Stomach (tissue), 4 donors: ENCODE measurements around the gene SDSL.

Source experiments
- CTCF ChIP-seq, 7 experiments: fragments of 450-650 bp in 4 of 7; fragments of 200-600 bp in 3 of 7; sonication (generic) in 3 of 7; IDR thresholded peaks; one replicate each; pipeline ENCODE4 v1.5.1; 2016 to 2019; ENCODE audit warnings: antibody characterized with exemption in 7 of 7, control low read depth in 2 of 7, mild to moderate bottlenecking in 1 of 7
- EP300 ChIP-seq: sonication (generic); formaldehyde crosslinking; IDR thresholded peaks from one replicate; pipeline ENCODE4 v1.6.1; 2017; ENCODE audit warnings: antibody characterized with exemption
- POLR2A ChIP-seq, 4 donors: fragments of 450-650 bp; IDR thresholded peaks; one replicate each; pipeline ENCODE4 v1.6.1; 2016; ENCODE audit warnings: antibody characterized with exemption in 4 of 4, control low read depth in 2 of 4, mild to moderate bottlenecking in 1 of 4, moderate library complexity in 1 of 4
- POLR2AphosphoS5 ChIP-seq, 3 donors: sonication (generic); formaldehyde crosslinking; IDR thresholded peaks; one replicate each; pipeline ENCODE4 v1.6.1; 2016; ENCODE audit warnings: antibody characterized with exemption in 3 of 3

GRCh38 chr12:113432986-113433385 is 10.8 kb downstream of the SDSL start:
- TF ChIP-seq CTCF (IDR thresholded peaks at IDR 0.05) (no peak), POLR2AphosphoS5 (IDR thresholded peaks at IDR 0.05) (no peak), EP300 (no peak), POLR2A (IDR thresholded peaks at IDR 0.05) (no peak)
